SK-N-SH (cell line): ENCODE data around the gene CDKAL1.

Source experiments
- ELF1 ChIP-seq: IDR thresholded peaks from 2 replicates; pipeline ENCODE4 v1.4.0; 2012
- FOXJ3 ChIP-seq: sonication (generic); formaldehyde crosslinking; IDR thresholded peaks from 2 replicates; pipeline ENCODE4 v1.5.1; 2020; ENCODE audit warnings: mild to moderate bottlenecking, missing genetic modification reagents
- FOXM1 ChIP-seq: IDR thresholded peaks from 2 replicates; pipeline ENCODE4 v1.4.0; 2012; ENCODE audit warnings: low read depth, mild to moderate bottlenecking
- POLR2AphosphoS5 ChIP-seq: IDR thresholded peaks from 2 replicates; pipeline ENCODE4 v1.6.1; 2012; ENCODE audit warnings: low read depth, low read length
- RAD21 ChIP-seq: IDR thresholded peaks from 2 replicates; pipeline ENCODE4 v1.6.1; 2012; ENCODE audit warnings: mild to moderate bottlenecking, low read length
- RFX5 ChIP-seq: IDR thresholded peaks from 2 replicates; pipeline ENCODE4 v1.6.1; 2012; ENCODE audit warnings: mild to moderate bottlenecking, improper control_type of control experiment, low read length
- SMC3 ChIP-seq: IDR thresholded peaks from 2 replicates; pipeline ENCODE4 v1.6.1; 2012; ENCODE audit warnings: low read depth, low read length, improper control_type of control experiment
- YY1 ChIP-seq: IDR thresholded peaks from 2 replicates; pipeline ENCODE4 v1.4.0; 2012; ENCODE audit warnings: low read depth, mild to moderate bottlenecking
- TF ChIP-seq, protein P1 (sequence below): fragments of 200-600 bp; sonication (generic); IDR thresholded peaks from 2 replicates; pipeline ENCODE4 v1.6.1; 2017; ENCODE audit warnings: antibody characterized with exemption, mild to moderate bottlenecking, moderate library complexity
- TF ChIP-seq, protein P2 (sequence below): IDR thresholded peaks from 2 replicates; pipeline ENCODE4 v1.4.0; 2012; ENCODE audit warnings: low read depth, borderline replicate concordance

DNA sequence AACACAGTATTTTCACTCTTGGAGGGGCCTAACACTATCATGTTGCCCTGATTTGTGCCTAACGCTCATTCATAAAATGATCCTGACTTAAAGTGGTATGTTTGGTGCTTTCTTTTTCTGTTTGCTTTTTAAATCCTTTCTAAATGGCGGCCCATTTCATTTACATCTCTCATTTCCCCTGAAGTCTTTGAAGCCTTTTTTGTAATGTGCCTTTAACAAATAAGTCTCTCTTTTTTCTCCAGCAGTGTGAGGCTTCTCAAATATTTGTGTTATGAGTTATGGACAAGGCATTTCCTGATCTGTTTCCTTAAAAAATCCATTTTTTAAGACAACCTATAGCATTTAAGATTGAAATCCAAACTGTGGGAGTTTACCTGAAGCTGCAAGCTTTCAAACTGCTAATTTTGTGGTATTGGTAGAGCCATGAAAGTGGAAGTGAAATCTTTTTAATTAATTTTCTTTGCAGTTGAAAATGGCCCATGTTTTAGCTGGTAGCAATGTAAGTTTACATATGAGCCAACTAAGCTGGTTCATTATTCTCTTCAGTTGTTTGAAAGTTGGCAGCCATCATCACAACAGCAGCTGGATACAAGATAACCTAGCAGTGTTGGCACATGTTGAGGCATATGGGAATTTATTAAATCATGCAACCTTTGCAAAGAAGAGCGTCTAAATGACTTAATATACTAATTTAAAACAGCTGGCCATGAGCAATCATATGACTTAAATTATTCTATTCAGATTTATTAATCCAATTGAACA lies 469.7 kb downstream of the CDKAL1 start:
- TF ChIP-seq, protein P1, sequence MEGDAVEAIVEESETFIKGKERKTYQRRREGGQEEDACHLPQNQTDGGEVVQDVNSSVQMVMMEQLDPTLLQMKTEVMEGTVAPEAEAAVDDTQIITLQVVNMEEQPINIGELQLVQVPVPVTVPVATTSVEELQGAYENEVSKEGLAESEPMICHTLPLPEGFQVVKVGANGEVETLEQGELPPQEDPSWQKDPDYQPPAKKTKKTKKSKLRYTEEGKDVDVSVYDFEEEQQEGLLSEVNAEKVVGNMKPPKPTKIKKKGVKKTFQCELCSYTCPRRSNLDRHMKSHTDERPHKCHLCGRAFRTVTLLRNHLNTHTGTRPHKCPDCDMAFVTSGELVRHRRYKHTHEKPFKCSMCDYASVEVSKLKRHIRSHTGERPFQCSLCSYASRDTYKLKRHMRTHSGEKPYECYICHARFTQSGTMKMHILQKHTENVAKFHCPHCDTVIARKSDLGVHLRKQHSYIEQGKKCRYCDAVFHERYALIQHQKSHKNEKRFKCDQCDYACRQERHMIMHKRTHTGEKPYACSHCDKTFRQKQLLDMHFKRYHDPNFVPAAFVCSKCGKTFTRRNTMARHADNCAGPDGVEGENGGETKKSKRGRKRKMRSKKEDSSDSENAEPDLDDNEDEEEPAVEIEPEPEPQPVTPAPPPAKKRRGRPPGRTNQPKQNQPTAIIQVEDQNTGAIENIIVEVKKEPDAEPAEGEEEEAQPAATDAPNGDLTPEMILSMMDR: no peak
- TF ChIP-seq FOXJ3 (CRISPR knock-in tag) (no peak), POLR2AphosphoS5 (peak; percentile 36; the same call in 1 of the 2 replicates), FOXM1 (no peak), SMC3 (no peak), ELF1 (no peak), RAD21 (peak; percentile 32), RFX5 (no peak), YY1 (no peak)
- TF ChIP-seq, protein P2, sequence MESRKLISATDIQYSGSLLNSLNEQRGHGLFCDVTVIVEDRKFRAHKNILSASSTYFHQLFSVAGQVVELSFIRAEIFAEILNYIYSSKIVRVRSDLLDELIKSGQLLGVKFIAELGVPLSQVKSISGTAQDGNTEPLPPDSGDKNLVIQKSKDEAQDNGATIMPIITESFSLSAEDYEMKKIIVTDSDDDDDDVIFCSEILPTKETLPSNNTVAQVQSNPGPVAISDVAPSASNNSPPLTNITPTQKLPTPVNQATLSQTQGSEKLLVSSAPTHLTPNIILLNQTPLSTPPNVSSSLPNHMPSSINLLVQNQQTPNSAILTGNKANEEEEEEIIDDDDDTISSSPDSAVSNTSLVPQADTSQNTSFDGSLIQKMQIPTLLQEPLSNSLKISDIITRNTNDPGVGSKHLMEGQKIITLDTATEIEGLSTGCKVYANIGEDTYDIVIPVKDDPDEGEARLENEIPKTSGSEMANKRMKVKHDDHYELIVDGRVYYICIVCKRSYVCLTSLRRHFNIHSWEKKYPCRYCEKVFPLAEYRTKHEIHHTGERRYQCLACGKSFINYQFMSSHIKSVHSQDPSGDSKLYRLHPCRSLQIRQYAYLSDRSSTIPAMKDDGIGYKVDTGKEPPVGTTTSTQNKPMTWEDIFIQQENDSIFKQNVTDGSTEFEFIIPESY: no peak
